GM21786 (cell line): Measurements from ENCODE around the gene ACTN4.

Experiments used
- ATAC-seq: cut with Tn5 transposase; IDR thresholded peaks from one replicate; pipeline ENCODE4 v1.9.1; 2021; ENCODE audit not compliant: unreplicated experiment

The ACTN4 gene

DNA sequence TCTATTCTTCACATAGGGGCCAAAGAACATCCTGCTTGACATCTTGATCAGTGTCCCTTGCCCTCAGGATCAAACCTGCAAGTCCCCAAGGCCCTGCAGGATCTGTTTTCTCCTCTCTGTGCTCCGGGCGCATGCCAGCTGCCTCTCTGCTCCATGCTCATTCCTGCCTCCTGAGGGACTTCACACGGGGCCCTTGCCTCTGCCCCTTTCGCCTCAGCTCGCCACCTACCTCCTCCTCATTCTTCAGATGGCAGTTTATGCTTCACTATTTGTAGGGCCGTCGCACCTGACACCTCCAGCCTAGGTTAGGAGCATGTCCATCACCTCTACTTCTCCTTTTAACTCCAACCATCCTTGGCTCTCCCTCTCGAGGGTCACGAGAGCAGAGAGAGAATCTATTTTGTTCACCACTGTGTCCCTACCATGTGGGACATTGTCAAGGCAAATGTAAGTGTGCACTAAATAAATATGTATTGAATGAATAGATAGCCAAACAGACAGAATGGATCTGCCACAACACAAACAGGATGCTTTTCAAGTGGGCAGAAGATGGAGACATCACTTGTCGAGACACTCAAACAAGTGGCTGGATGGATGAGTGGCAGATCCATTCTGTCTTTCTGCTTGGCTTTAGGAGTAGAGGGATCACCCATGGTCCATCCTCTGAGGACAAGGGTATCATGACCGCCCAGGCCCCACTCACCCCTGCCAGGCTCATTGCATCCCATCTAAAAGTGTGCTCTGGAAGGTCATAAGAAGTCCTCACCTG, 29.6 kb downstream of the ACTN4 start:
- no peak for ATAC-seq

DNA sequence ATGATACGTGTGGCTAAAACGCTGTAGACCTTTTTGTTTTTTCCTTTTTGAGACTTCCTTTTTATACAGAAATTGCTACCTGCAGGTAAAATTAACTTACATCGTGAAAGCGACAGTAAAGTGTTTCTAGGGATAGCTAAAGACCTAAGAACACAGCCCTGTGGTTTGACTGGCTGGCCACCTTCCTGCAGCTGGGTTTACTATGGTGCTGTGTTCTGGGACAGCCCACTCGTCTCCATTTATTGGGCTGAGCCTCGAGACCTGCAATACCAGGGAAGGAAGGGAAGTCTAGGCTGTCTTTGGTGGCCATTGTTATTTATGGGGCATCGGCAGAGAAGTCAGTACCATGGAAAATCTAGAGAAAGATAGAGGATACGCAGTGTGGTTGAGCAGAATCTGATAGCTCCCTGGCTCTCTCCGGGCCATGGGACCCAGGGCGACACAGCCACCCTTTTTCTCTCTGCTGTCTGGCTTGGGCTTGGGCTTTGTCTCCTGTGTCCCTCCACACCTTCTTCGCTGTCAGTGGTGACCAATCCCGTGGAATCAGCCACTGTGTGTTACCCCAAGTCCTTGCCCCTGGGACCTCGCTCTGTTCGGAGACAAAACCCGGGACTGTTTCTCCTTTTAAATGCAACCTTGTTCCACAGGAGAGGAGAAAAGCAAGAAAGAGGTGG, 30.9 kb downstream of the ACTN4 start:
- no peak for ATAC-seq

DNA sequence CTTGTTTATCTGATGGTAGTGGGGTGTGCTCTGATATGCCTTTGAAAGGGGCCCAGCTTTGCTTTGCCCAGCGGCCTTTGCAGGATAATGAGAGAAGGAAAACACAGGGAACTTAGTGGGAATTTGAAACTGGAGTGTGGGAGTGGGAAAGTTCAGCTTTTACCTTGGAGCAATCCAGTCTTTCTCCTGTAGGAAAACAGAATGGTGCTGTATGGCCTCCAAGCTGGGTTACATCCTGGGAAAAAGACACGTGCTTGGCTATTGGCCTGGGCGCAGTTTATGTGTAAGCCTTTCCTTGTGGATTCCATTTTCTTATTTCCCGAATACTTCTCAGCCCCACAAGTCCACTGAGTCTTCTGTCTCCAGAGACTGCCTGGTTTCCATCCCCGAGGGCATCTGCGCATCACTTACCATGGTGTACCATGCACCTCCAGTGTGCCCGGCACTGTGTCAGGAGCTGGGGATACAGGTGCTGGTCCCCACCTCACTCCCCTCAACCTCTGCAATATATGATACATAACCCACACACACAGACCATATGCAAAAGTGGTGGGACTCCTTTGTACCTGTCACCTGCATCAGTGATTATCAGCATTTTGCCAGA, 31.5 kb downstream of the ACTN4 start:
- ATAC-seq: no peak

DNA sequence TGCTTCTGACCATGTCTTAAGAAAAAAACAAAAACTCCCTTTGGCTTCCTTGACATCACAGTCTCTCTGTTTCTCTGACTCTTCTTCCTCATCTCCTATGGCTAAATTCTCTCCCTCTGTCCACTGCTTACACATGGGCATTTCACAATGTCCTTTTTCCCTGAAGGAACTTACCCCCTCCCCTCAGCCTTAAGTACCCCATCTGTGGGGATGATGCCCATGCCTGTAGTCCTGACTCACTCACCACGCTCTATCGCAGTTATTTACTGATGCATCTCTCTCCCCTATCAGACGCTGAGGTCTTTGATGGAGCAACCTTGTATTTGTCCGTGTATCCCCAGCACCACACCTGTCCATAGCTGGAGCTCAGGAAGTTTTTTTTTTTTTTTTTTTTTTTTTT, 32.4 kb downstream of the ACTN4 start:
- no peak for ATAC-seq

DNA sequence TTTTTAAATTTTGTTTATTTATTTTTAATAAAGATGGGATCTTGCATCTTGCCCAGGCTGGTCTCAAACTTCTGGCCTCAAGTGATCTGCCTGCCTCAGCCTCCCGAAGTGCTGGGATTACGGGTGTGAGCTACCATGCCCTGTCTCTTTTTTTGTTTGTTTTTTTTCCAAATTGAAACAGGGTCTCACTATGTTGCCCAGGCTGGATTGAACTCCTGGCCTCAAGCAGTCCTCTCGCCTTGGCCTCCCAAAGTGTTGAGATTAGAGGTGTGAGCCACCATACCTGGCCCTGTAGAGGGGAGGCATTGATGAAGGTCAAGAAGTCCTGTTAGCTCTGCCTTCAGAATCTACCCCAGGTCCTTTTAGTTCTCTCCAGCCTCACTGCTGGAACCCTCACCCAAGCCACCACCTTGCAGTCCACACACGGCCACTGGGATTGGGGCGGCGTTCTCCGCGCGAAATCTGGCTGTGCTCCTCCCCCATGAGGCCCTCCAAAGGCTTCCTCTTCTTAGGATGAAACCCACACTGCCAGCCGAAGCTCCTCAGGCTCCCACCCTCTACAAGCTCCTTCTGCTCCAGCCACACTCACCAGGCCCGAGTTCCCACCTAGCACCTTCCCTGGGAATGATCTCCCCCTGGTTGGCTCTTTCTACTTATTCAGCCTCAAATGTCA, 34.9 kb downstream of the ACTN4 start:
- no peak for ATAC-seq

DNA sequence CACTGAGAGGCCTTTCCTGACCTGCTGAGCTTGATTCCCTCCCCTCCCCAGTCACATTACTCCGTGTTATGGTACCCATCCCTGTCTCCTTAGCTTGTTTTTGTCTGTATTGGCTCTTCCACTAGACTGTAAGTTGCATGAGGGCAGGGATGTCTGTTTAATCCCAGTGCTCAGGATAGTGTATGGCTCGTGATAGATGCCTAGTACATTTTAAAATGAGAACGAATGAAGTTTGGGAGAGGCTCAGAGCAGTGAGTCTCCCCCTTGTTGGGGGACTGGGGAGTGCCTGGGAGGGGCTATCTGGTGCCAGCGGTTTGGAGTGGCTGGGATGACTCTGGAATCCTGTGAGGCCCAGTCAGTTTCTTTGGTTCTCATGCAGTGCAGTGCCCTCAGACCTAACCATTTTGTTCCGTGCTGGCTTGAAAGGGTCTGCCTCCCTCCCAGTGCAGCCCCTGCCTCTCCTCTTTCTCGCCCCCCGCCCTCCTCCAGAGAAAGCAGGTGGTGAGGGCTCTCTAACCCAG, 35.5 kb downstream of the ACTN4 start:
- ATAC-seq: no peak

DNA sequence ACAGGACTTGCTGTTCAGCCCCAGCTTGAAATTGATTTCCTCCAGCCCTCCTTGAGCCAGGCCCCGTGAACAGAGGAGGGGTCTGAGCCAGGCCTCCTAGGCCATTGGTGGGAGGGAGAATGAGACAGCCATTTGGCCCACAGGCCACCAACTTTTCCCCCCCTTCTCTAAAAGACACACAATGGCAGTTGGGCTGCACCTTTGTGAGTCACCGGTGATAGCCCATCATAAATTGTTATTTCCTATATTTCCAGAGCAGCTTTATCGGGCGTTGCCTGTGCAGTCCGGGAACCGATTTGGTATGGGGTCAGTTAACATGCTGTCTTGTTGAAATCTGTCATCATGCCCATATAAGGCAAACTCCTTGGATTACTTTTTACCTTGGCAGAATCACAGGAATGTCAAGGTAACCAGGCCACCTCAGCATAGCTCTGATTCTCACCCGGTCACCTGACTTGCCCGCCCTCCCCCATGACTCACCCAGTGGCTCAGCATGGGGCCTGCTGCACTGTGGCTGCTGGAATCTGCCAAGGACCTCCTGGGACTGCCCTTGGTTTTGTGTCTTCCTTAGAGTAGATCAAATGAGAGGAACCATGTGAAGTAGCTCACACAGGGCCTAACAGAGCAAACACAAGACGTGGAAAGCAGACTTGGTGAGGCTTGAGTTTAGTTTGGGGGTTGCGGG, 36.1 kb downstream of the ACTN4 start:
- ATAC-seq: no peak

DNA sequence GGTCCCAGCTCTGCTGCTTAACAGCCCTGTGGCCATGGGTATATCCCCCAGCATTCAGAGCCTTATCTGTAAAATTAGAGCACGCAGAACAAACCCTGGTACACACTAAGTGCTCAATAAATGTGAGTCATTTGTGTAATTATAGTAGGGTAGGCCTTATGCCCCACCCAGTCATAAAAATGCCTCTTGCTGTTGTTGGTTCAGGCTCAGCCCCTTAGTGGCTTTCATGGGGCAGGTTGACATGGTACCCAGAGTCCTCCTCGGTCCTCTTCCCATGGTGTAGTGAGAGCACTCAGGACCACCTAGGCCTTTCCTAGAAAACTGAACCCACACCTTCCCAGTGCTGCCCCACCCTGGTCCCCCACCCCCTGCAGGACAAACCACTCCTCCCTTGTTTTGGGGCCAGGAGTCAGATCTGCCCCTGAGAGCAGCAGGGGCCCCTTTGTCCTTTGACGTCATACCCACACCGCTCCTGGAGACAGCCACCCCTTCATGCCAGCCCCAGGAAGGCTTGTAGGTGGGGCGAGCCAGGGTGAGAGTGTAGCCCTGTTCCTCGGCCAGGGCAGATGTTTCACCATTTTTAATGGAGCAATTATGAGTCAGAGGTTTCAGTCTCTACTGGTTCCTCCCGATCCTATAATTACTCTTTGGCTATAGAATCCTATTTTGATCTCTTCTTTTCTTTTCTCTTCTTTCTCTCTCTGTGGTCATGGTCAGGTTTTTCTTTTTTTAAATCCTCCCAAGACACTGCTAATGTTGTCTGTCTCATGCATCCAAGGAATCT, 36.8 kb downstream of the ACTN4 start:
- no peak for ATAC-seq

DNA sequence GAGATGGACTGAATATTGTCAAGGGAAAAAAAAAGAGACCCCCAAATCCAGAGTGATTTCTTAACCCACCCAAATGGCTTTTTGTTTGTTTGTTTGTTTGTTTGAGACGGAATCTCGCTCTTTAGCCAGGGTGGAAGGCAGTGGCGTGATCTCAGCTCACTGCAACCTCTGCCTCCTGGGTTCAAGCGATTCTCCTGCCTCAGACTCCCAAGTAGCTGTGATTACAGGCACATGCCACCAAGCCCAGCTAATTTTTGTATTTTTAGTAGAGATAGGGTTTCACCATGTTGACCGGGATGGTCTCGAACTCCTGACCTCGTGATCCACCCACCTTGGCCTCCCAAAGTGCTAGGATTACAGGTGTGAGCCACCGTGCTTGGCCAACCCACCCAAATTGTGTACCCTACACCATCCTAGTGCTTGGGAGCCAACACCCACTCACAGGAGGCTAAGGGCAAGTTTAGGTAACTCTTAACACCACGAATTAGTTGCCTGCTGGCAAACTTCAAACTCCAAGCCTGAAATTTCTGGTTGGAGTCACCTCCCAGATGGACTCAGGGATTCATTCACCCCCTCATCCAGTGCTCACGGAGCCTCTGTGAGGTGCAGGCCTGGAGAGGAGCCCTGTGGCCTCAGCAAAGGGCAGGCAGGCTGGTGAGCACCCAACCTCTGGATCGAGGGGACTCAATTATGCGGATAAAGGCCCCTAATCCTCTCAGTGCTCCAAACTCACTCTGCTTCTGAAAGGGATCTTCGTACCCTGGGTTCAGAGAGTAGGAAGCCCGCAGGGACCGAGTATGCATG, 37.6 kb downstream of the ACTN4 start:
- ATAC-seq: no peak

DNA sequence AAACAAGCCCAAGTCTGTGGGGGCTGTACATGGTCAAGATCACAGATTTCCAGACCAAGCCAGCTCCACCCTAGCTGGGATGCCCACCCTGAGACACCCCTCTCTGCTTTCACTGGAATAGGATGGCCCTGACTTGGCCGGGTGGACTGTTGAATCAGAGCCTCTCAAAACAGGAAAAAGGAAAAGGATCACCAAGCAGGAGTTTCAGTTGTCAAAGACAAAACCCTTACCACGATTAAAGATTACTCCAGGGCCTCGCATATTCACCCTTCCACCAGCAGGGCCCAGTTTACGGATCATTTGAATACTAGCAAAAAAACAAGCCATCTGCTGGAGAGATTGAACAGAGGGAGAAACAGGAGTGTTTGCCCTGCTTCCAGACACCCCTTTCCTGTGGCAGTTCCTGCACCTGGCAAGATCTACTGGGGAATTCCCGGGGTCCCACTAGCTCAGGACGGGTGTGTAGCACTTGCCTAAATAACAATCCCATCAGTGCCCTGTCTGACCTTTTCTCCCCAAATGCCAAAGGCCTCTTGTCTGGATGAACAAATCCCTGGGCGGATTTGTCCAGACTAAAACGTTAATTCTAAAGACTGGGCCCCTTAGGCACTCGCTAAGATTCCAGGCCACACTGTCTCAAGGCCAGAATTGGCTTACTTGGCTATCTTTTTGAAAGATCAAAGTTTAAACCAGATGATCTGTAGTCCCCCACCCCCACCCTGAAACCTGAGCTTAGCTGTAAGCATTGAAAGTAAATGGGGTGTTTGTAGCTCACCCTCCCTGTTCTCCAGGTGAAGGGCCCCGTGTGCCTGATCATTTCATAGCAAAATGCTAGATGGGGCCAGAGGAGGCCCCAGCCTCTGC, 38.4 kb downstream of the ACTN4 start:
- ATAC-seq: no peak

DNA sequence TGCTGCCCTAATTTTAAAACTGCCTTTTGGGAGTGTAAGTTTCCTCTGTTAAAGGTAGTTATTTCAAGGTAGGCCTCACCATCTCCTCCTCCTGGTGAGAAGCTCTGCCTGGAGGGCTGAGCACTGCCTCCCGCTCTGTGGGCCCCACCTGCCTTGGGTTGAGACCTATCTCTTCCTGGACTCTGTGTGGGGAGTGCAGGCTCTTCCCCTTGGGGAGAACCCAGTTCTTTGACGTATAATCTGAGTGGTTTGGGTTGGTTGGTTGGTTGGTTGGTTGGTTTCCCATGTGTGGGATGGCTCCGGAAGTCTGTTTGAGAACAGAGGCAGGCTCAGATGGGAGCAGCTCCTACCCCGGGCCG, 39.1 kb downstream of the ACTN4 start:
- ATAC-seq: no peak

DNA sequence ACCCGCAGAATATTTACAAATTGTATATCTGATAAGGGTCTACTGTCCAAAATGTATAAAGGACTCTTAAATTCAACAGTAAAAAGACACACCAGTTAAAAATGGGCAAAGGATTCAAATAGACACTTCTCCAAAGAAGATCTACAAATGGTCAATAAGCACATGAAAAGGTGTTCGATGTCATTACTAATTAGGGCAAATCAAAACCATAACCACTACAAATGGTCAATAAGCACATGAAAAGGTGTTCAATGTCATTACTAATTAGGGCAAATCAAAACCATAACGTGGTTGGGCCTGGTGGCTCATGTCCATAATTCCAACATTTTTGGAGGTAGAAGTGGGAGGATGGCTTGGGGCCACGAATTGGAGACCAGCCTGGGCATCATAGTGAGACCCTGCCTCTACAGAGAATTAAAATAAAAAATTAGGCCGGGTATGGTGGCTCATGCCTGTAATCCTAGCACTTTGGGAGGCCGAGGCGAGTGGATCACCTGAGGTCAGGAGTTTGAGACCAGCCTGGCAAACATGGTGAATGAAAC, 40.5 kb downstream of the ACTN4 start:
- ATAC-seq: no peak

DNA sequence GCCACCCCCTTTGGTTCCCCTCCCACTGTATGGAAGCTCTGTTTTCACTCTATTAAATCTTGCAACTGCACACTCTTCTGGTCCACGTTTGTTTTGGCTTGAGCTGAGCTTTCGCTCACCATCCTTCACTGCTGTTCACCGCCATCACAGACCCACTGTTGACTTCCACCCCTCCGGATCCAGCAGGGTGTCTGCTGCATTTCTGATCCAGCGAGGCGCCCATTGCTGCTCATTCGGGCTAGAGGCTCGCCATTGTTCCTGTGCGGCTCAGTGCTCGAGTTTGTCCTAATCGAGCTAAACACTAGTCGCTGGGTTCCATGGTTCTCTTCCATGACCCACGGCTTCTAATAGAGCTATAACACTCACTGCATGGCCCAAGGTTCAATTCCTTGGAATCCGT, 42.7 kb downstream of the ACTN4 start:
- ATAC-seq: no peak

DNA sequence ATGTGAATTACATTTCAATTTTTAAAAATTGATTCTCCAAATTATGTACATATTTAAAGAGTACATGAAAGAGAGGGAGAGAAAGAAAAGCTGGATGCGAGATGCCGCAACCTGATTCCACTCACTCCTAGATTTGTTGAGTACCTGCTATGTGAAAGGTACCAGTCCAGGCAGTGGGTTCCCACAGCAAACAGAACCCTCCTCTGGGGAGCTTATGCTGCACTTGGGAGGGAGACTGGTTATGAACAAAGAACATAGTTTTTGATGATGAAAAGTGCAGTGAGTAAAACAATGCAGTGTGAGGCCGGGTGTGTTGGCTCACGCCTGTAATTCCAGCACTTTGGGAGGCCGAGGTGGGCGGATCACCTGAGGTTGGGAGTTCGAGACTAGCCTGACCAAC, 43.4 kb downstream of the ACTN4 start:
- no peak for ATAC-seq

DNA sequence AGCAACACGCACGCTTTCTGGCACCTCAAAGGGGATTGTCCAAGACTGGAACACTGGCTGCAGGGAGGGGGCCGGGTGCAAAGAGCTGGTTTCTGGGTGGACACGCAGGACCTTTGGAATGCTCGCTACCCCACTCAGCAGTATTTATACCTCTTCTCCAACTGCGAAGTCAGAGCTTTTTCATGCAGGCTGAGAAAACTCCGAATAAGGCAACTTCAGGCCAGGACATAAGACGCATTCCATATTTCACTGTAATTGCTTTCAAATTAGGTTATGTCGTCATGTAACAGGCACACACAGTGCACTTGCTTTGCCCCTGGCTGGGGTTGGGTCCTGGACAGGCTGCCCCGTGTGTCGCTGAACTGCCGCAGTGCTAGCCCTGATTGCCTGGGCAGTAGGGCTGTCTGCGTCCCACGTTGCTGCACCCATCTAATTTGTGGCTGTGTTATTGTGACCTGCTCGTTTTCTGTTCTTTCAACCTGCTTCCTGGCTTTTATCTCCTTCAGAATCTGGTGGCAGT, 44.5 kb downstream of the ACTN4 start:
- ATAC-seq: no peak

DNA sequence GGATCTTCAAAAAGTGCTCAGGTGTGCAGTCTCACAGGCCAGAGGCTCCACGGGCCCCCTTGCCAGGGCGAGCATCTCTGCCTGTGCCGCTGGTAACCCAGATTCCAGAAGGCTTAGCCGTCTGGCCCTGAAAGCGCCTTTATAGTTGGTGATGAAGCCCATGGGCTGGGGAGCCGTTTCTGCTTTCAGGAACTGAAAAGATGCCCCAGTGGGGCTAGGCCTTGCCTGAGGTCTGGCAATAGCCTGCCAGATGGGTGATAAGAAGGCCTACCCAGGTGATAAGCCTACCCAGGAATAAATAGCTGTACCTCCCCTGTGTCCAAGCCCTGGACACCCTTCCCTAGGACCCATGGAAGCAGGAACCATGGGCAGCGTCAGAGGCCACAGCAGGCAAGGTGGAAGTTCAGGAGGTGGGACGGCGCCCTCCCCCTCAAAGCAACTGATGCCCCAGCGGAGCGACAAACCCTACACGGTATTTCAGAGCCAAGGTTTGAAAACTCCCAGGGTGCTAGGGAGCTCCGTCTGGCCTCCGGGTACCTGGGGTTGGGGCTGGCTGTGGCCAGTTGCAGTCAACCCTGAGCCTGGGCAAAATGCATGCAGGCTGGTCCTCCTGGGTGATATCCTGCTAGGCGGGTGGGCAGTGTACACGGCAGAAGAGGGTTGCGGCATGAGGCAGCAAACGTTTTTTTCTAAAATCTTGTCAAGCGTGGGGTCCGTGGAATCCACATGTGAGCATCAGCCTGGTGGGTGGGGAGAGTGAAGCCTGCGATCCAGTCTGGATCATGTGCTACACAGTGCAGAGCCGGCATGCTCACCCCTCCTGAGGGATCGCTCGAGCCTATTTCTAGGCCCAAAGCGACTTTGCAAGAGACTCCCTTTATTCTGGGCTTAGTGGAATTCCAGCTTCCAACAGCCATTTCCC, 45.3 kb downstream of the ACTN4 start:
- no peak for ATAC-seq
